IPS-15b (cell line): Measurements from ENCODE around the gene NLN.
"Not testable (repeated sequence)": the region's sequence is repeated elsewhere in the genome, so short reads cannot be mapped to it uniquely, and the experiment has no call there.

Source experiments
- H3K27me3 ChIP-seq: one replicate; pipeline ENCODE4 v1.6.1; 2013; ENCODE audit warnings: low read length; ENCODE audit not compliant: control insufficient read depth, insufficient read depth
- H3K36me3 ChIP-seq: one replicate; pipeline ENCODE4 v1.6.1; 2013; ENCODE audit warnings: low read length; ENCODE audit not compliant: control insufficient read depth, insufficient read depth
- H3K4me1 ChIP-seq: one replicate; pipeline ENCODE4 v1.6.1; 2013; ENCODE audit warnings: mild to moderate bottlenecking, low read length; ENCODE audit not compliant: control insufficient read depth, insufficient read depth
- H3K4me3 ChIP-seq: one replicate; pipeline ENCODE4 v1.5.1; 2013; ENCODE audit warnings: low read depth, low read length
- H3K9ac ChIP-seq: one replicate; pipeline ENCODE4 v1.6.1; 2013; ENCODE audit warnings: low read depth, mild to moderate bottlenecking, low read length
- H3K9me3 ChIP-seq: one replicate; pipeline ENCODE4 v1.6.1; 2013; ENCODE audit warnings: mild to moderate bottlenecking, low read length; ENCODE audit not compliant: control insufficient read depth, insufficient read depth

Gene NLN

DNA sequence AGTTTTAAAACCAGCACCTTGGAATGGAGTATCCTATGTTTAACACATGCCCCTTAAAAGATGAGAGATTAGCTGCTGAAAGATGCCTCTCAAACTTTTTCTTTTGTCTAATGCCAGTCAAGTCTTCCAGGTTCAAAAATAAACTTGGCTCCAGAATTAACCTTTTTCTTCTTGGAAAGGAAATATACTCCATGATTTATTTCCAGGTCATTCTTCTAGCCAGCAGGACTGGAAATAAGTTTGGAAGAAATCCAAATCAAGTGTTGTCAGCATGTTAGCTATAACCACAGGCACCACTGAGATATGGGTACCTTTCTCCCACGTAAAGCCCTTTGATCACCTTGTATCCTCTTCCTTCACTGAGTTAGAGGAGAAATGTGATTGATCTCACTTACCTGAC is 56.1 kb downstream of the NLN start:
- no peak overlapping the region for H3K4me3 ChIP-seq

DNA sequence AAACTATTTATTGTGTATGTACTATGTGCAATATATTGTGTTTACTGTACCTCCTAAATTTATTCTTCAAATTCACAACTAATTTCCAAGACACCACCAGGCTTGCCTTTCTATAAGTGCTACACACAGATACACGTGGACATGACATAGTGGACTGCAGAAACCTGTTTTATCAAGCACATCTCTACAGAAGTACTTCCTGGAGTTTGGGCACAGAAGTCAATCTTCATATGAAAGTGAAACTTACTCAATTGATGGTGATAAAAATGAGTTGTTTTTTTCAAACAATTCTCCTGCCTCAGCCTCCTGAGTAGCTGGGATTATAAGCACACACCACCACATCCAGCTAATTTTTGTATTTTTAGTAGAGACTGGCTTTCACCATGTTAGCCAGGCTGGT is 57.6 kb downstream of the NLN start:
- Histone ChIP-seq H3K9me3 (no peaks in the 10 kb centered on the region), H3K4me3 (no peak overlapping the region), H3K36me3 (no peaks in the 10 kb centered on the region), H3K9ac (no peak overlapping the region), H3K27me3 (no peaks in the 10 kb centered on the region), H3K4me1 (no peaks in the 10 kb centered on the region)

More for the DNA sequence above, 56.1 kb downstream of the NLN start:
- H3K9me3 ChIP-seq = no peaks in the 10 kb centered on the region
- H3K4me1 ChIP-seq = no peaks in the 10 kb centered on the region
- no peak overlapping the region for H3K9ac ChIP-seq
- no peaks in the 10 kb centered on the region for H3K27me3 ChIP-seq
- no peaks in the 10 kb centered on the region for H3K36me3 ChIP-seq

DNA sequence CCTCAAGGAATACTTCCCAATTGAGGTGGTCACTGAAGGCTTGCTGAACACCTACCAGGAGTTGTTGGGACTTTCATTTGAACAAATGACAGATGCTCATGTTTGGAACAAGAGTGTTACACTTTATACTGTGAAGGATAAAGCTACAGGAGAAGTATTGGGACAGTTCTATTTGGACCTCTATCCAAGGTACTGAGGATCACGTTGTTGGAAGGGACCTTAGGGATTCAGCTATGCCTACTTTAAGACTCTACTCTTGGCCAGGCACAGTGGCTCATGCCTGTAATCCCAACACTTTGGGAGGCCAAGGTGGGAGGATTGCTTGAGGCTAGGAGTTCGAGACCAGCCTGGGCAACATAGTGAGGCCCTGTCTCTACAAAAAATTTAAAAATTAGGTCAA is 66.3 kb downstream of the NLN start:
- H3K9ac ChIP-seq, H3K4me3 ChIP-seq, H3K9me3 ChIP-seq, H3K27me3 ChIP-seq, H3K36me3 ChIP-seq, H3K4me1 ChIP-seq: not testable (repeated sequence)

- Histone ChIP-seq H3K4me1 (no peaks in the 10 kb centered on the region), H3K36me3 (peaks cover 8% of the 10 kb centered on the region), H3K9me3 (no peaks in the 10 kb centered on the region), H3K4me3 (no peak overlapping the region), H3K27me3 (no peaks in the 10 kb centered on the region), H3K9ac (no peak overlapping the region)
Measured at GRCh38 chr5:65790371-65791163, 68.6 kb downstream of the NLN start.

GRCh38 chr5:65791712-65792673 is 70.0 kb downstream of the NLN start:
- Histone ChIP-seq H3K4me1 (no peaks in the 10 kb centered on the region), H3K36me3 (peaks cover 8% of the 10 kb centered on the region)

DNA sequence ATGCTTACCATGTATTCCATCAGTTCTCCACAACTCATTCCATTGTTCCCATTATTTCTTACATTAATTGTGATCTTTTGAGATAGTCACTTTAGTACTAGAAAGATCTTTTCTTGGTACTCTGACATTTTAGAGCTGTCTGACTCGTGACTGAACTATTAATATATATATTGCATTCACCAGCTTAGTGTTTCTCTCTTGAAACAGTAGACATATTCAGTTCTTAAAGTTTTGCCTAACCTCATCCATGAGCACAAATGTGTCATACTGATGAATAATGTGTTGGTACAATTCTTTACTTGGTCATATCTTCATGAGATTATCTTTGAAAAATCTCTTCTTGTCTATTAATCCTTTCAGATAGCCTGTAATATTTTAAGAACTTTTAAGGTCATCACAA is 74.3 kb downstream of the NLN start:
- Histone ChIP-seq H3K4me3 (no peak overlapping the region), H3K9ac (no peak overlapping the region), H3K4me1 (no peaks in the 10 kb centered on the region), H3K27me3 (no peaks in the 10 kb centered on the region), H3K9me3 (no peaks in the 10 kb centered on the region), H3K36me3 (peaks cover 10% of the 10 kb centered on the region)

More at GRCh38 chr5:65791712-65792673, 70.0 kb downstream of the NLN start:
- Histone ChIP-seq H3K9me3 (no peaks in the 10 kb centered on the region), H3K9ac (no peak overlapping the region), H3K4me3 (no peak overlapping the region), H3K27me3 (no peaks in the 10 kb centered on the region)

DNA sequence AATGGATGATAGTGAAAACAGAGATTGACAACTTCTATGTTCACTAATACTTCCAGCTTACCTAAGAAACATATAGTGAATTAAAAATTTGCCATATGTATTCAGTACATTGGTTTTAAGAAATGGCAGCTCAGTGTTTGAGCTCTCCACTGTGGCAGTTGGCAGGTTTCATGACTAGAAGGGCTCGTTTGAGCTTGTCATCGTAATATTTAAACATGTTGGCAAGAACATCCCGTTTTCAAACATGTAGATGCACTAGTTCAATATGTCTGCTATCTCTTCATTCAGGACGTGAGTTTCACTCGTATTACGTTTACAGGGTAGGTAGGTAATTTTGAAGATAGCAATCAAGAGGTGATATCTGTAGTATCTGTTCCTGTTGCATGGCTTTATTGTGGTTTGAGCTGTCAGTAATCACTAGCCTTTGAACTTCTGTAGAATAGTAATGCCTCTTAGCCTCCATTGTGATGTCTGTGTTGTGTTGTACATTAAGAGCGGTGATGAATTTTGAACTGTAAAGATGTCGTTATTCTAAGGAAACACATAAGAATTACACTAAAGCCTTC is 74.8 kb downstream of the NLN start:
- no peaks in the 10 kb centered on the region for H3K9me3 ChIP-seq
- peaks cover 10% of the 10 kb centered on the region for H3K36me3 ChIP-seq
- no peak overlapping the region for H3K4me3 ChIP-seq
- no peaks in the 10 kb centered on the region for H3K4me1 ChIP-seq
- H3K27me3 ChIP-seq = no peaks in the 10 kb centered on the region
- no peak overlapping the region for H3K9ac ChIP-seq

DNA sequence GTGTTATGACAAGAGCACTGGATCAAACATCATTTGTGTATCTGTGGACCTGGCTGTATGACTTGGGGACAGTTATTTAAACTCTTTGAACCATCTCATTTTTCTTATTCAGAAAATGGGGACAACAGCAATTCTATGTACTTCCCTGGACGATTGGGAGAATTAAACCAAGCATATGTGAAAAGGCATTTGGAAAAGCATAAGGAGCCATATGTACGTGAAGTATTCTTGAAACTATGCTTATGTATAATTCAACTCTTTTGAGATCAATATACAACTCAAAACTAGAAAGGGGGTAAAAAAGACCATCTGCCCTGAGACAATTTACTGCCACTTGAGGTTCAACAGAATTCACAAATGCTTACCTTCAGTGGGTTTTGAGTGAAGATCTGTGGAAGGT is 75.5 kb downstream of the NLN start:
- no peaks in the 10 kb centered on the region for H3K9me3 ChIP-seq
- H3K4me3 ChIP-seq = no peak overlapping the region
- no peaks in the 10 kb centered on the region for H3K27me3 ChIP-seq
- no peak overlapping the region for H3K9ac ChIP-seq
- peaks cover 10% of the 10 kb centered on the region for H3K36me3 ChIP-seq
- H3K4me1 ChIP-seq = no peaks in the 10 kb centered on the region

DNA sequence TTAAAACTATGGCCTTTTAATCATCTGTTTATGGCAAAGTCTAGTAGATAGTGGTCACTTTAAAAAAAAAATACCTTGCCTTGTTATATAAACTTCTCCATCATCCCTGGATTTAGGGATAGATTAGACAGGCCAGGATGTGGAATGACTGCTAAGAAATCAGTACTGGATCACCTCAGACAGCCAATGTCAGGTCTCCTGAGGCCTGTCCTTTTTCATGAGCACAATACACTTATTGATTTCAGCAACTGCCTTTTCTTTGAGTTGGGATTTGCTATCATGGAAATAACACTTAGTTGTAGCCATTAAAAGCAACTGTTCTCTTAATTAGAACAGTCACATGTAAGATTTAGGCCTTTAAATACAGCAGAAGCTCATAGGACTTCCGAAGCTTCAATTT is 77.9 kb downstream of the NLN start:
- Histone ChIP-seq H3K36me3 (peaks cover 8% of the 10 kb centered on the region), H3K4me1 (no peaks in the 10 kb centered on the region), H3K9me3 (no peaks in the 10 kb centered on the region), H3K27me3 (no peaks in the 10 kb centered on the region), H3K9ac (no peak overlapping the region), H3K4me3 (no peak overlapping the region)

- no peak overlapping the region for H3K4me3 ChIP-seq
- H3K36me3 ChIP-seq = peaks cover 8% of the 10 kb centered on the region
- H3K9me3 ChIP-seq = no peaks in the 10 kb centered on the region
- H3K27me3 ChIP-seq = no peaks in the 10 kb centered on the region
- no peak overlapping the region for H3K9ac ChIP-seq
- H3K4me1 ChIP-seq = no peaks in the 10 kb centered on the region
Measured at GRCh38 chr5:65800775-65801174, 78.8 kb downstream of the NLN start.

DNA sequence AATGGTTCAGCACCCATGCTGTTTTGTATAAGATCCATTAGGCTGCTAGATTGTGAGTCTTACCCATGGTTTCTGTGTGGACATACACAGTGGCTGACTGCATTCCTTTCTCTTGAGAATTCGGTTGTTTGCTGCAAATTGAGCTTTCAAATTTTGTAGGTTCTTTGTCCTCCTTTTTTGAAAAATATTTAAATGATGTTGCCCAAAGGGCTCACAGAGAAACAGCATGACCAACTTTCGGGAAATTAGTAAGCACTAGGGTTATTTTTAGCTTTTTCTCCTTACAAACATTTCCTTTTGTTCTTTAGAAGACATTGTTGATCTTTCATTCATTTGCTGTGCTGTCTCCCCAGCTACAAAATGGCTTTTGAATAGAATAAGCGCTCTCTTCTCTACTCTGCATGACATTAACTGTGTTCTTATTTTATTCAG is 79.4 kb downstream of the NLN start:
- Histone ChIP-seq H3K36me3 (peaks cover 8% of the 10 kb centered on the region), H3K4me3 (no peak overlapping the region), H3K27me3 (no peaks in the 10 kb centered on the region), H3K9me3 (no peaks in the 10 kb centered on the region), H3K4me1 (no peaks in the 10 kb centered on the region), H3K9ac (no peak overlapping the region)
